Smooth muscle cell (in vitro differentiated cells): ENCODE data around the gene PFDN2. TPM values are rescaled to one million over a fixed set of nuclear protein-coding genes. Genes with fewer than 3 reads are reported as not detected.

ENCODE experiments used
- DNase-seq: peaks from one replicate; lab custom pipeline; 2025; ENCODE audit not compliant: unreplicated experiment; lab: John Stamatoyannopoulos, UW
- H2AFZ ChIP-seq: fragments of 200-600 bp; sonication (generic); 2 replicates; pipeline ENCODE4 v1.6.0; 2016; ENCODE audit warnings: antibody characterized with exemption, low read depth, mild to moderate bottlenecking
- H3F3A ChIP-seq: fragments of 200-600 bp; sonication (generic); 2 replicates; pipeline ENCODE4 v1.6.0; 2017; ENCODE audit warnings: antibody characterized with exemption, low read depth
- H3K27ac ChIP-seq: fragments of 200-600 bp; sonication (generic); 2 replicates; pipeline ENCODE4 v1.5.1; 2016; ENCODE audit warnings: low read depth, mild to moderate bottlenecking
- H3K27me3 ChIP-seq: fragments of 200-600 bp; sonication (generic); 2 replicates; pipeline ENCODE4 v1.6.1; 2016; ENCODE audit warnings: low read depth, mild to moderate bottlenecking
- H3K36me3 ChIP-seq: fragments of 200-600 bp; sonication (generic); 2 replicates; pipeline ENCODE4 v1.5.1; 2016; ENCODE audit warnings: low read depth
- H3K4me1 ChIP-seq: fragments of 200-600 bp; sonication (generic); 2 replicates; pipeline ENCODE4 v1.5.1; 2016; ENCODE audit warnings: low read depth
- H3K4me2 ChIP-seq: fragments of 200-600 bp; sonication (generic); 2 replicates; pipeline ENCODE4 v1.6.0; 2016; ENCODE audit warnings: mild to moderate bottlenecking
- H3K4me3 ChIP-seq: fragments of 200-600 bp; sonication (generic); 2 replicates; pipeline ENCODE4 v1.5.1; 2016; ENCODE audit warnings: mild to moderate bottlenecking
- H3K79me2 ChIP-seq: fragments of 200-600 bp; sonication (generic); 2 replicates; pipeline ENCODE4 v1.6.0; 2016; ENCODE audit warnings: low read depth, mild to moderate bottlenecking
- H3K9ac ChIP-seq: fragments of 200-600 bp; sonication (generic); 2 replicates; pipeline ENCODE4 v1.6.0; 2016; ENCODE audit warnings: low read depth
- H3K9me3 ChIP-seq: fragments of 200-600 bp; sonication (generic); replicated peaks from 2 replicates; pipeline ENCODE4 v1.5.1; 2016; ENCODE audit warnings: low read depth
- H4K20me1 ChIP-seq: fragments of 200-600 bp; sonication (generic); 2 replicates; pipeline ENCODE4 v1.6.0; 2016; ENCODE audit warnings: low read depth
- WGBS: methylation state at CpG from one replicate; pipeline ENCODE4 v1.1.7; 2016; ENCODE audit warnings: low lambda C conversion rate; 5-methylcytosine and 5-hydroxymethylcytosine counted together
- polyA plus RNA-seq: library from polyadenylated mRNA; unstranded; fragments of >200 nt; fragmentation: Nextera tagmentation; extraction: Ambion mirVana; gene quantifications from 2 replicates; pipeline ENCODE4 v1.2.1, GENCODE V29; 2016
- total RNA-seq: library from RNA; depleted of rRNA; stranded (reverse); fragments of >200 nt; gene quantifications from 2 replicates; pipeline ENCODE4 v1.2.3, GENCODE V29; 2014
- TF ChIP-seq, protein P1 (sequence below): fragments of 200-600 bp; sonication (generic); IDR thresholded peaks from 2 replicates; pipeline ENCODE4 v1.5.1; 2017; ENCODE audit warnings: borderline replicate concordance, mild to moderate bottlenecking, antibody characterized with exemption; ENCODE audit not compliant: insufficient read depth, poor library complexity, severe bottlenecking

Gene PFDN2
- total and polyA plus RNA-seq, 2 experiments from 2014 or later = 82.0 to 139 TPM

- no peaks in the 10 kb centered on the region for H3F3A ChIP-seq
- no peaks in the 10 kb centered on the region for H3K36me3 ChIP-seq
- H3K4me1 ChIP-seq = peaks cover 5% of the 10 kb centered on the region
- no peak overlapping the region for H2AFZ ChIP-seq
- no peaks in the 10 kb centered on the region for H3K27me3 ChIP-seq
- no peak overlapping the region for H3K9ac ChIP-seq
- 100% methylated on average over 1 of the region's 1 CpG for WGBS
- H3K27ac ChIP-seq = no peak overlapping the region
- H3K9me3 ChIP-seq = no peaks in the 10 kb centered on the region
- H3K79me2 ChIP-seq = peaks cover 96% of the 10 kb centered on the region
- no peak for DNase-seq
- TF ChIP-seq, protein P1, sequence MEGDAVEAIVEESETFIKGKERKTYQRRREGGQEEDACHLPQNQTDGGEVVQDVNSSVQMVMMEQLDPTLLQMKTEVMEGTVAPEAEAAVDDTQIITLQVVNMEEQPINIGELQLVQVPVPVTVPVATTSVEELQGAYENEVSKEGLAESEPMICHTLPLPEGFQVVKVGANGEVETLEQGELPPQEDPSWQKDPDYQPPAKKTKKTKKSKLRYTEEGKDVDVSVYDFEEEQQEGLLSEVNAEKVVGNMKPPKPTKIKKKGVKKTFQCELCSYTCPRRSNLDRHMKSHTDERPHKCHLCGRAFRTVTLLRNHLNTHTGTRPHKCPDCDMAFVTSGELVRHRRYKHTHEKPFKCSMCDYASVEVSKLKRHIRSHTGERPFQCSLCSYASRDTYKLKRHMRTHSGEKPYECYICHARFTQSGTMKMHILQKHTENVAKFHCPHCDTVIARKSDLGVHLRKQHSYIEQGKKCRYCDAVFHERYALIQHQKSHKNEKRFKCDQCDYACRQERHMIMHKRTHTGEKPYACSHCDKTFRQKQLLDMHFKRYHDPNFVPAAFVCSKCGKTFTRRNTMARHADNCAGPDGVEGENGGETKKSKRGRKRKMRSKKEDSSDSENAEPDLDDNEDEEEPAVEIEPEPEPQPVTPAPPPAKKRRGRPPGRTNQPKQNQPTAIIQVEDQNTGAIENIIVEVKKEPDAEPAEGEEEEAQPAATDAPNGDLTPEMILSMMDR = no peak
- H3K4me3 ChIP-seq = no peak overlapping the region
- H3K4me2 ChIP-seq = no peak overlapping the region
- peaks cover 61% of the 10 kb centered on the region for H4K20me1 ChIP-seq
Observed at GRCh38 chr1:161113915-161114314, 3.9 kb downstream of the PFDN2 start.

DNA sequence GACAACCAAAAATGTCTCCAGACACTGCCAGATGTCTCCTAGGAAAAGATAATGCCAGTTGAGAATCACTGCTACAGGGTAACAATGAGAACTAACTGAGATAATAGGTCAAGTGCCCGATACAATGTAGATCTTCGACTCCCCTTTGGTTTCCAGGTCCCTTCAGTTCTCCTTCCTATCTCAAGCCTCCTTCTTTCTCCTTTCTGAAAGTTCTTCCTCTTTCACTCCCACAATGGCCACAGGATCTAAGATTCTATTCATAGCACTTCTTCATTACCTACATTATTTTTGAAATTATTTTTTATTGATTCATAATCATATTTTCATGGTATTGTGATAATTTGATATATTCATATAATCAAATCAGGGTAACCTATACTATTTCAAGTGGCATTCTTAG lies 6.3 kb downstream of the PFDN2 start:
- no peak overlapping the region for H2AFZ ChIP-seq
- H3K9me3 ChIP-seq = no peaks in the 10 kb centered on the region
- WGBS = 96% methylated on average over 2 of the region's 2 CpGs
- H3K9ac ChIP-seq = no peak overlapping the region
- peaks cover 74% of the 10 kb centered on the region for H4K20me1 ChIP-seq
- H3K4me3 ChIP-seq = no peak overlapping the region
- H3K36me3 ChIP-seq = no peaks in the 10 kb centered on the region
- peaks cover 100% of the 10 kb centered on the region for H3K79me2 ChIP-seq
- no peak for DNase-seq
- TF ChIP-seq, protein P1 = no peak
- no peaks in the 10 kb centered on the region for H3K27me3 ChIP-seq
- H3F3A ChIP-seq = no peaks in the 10 kb centered on the region
- H3K4me2 ChIP-seq = no peak overlapping the region
- H3K4me1 ChIP-seq = no peaks in the 10 kb centered on the region
- no peak overlapping the region for H3K27ac ChIP-seq

DNA sequence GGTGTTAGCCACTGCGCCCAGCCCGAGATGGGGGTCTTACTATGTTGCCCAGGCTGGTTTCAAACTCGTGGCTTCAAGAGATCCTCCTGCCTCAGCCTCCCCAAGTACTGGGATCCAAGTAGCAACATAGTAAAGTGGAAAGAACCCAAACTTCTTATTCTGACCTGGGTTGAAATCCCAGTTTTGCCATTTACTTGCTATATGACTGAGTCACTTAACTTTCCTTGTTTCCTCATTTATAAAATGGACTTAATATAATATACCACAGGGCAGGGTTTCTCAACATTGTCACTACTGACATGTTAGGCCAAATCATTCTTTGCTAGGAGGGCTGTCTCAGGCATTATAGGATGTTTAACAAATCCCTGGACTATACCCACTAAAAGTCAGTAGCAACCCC lies 6.7 kb downstream of the PFDN2 start:
- H3K9me3 ChIP-seq = no peaks in the 10 kb centered on the region
- peaks cover 100% of the 10 kb centered on the region for H3K79me2 ChIP-seq
- no peak overlapping the region for H2AFZ ChIP-seq
- H3K4me1 ChIP-seq = no peaks in the 10 kb centered on the region
- peaks cover 76% of the 10 kb centered on the region for H4K20me1 ChIP-seq
- no peak overlapping the region for H3K27ac ChIP-seq
- H3K4me3 ChIP-seq = no peak overlapping the region
- H3K27me3 ChIP-seq = no peaks in the 10 kb centered on the region
- no peaks in the 10 kb centered on the region for H3K36me3 ChIP-seq
- 100% methylated on average over 3 of the region's 3 CpGs for WGBS
- DNase-seq = no peak
- H3K9ac ChIP-seq = no peak overlapping the region
- TF ChIP-seq, protein P1 = no peak
- no peaks in the 10 kb centered on the region for H3F3A ChIP-seq
- no peak overlapping the region for H3K4me2 ChIP-seq

- WGBS = 92% methylated on average over 1 of the region's 1 CpG
- H4K20me1 ChIP-seq = peaks cover 74% of the 10 kb centered on the region
- peaks cover 84% of the 10 kb centered on the region for H3K79me2 ChIP-seq
- H3K9me3 ChIP-seq = no peaks in the 10 kb centered on the region
- no peak overlapping the region for H3K4me2 ChIP-seq
- H3F3A ChIP-seq = no peaks in the 10 kb centered on the region
- no peak overlapping the region for H3K27ac ChIP-seq
- TF ChIP-seq, protein P1 = no peak
- H3K4me1 ChIP-seq = no peaks in the 10 kb centered on the region
- no peaks in the 10 kb centered on the region for H3K36me3 ChIP-seq
- H3K9ac ChIP-seq = no peak overlapping the region
- H3K4me3 ChIP-seq = no peak overlapping the region
- H3K27me3 ChIP-seq = no peaks in the 10 kb centered on the region
- H2AFZ ChIP-seq = no peak overlapping the region
- DNase-seq = no peak
Observed at GRCh38 chr1:161106431-161106830, 11.4 kb downstream of the PFDN2 start.
